Activated CD4-positive, CD25-positive, alpha-beta regulatory T cell treated with anti-CD3 and anti-CD28 coated beads, Interleukin-2, amount 50 U/mL, for 24 hours (primary cell): Measurements from ENCODE around the gene MKI67.
A peak's percentile ranks its signal among the peaks of the same experiment; 100 is the strongest.

ENCODE experiments used
- ATAC-seq, 2 donors: fragments of 150-1000 bp; cut with Tn5 transposase; one replicate each; pipeline ENCODE4 v1.10.0; 2021; ENCODE audit warnings: mild to moderate bottlenecking in 1 of 2, moderate library complexity in 1 of 2

MKI67 gene

GRCh38 chr10:128049226-128050120 is 76.8 kb downstream of the MKI67 start:
- no peak for ATAC-seq

GRCh38 chr10:128048819-128049210 is 77.4 kb downstream of the MKI67 start:
- ATAC-seq: no peak

- peak; percentile 50 to 53 for ATAC-seq
Measured at GRCh38 chr10:128047991-128048818, 78.0 kb downstream of the MKI67 start.

GRCh38 chr10:128047351-128047750 is 78.9 kb downstream of the MKI67 start:
- ATAC-seq: peak; percentile 98 to 99

GRCh38 chr10:128046953-128047290 is 79.3 kb downstream of the MKI67 start:
- ATAC-seq: peak in 1 of 2 donors; percentile 0
